Bronchial epithelial cell (primary cell): ENCODE results near the gene SMTNL1. TPM values are rescaled to one million over a fixed set of nuclear protein-coding genes. Genes with fewer than 3 reads are reported as not detected.

Experiments
- DNase-seq: peaks from one replicate; pipeline ENCODE4 v3.0.0-alpha.2; 2010; ENCODE audit warnings: low read depth
- FAIRE-seq: peaks from 2 replicates; lab custom pipeline; 2011; peaks lifted over from hg19 to GRCh38; lab: Jason Lieb, UNC
- H3K27me3 ChIP-seq: 2 replicates; pipeline ENCODE4 v1.5.1; 2011; ENCODE audit warnings: low read length; ENCODE audit not compliant: control insufficient read depth, insufficient read depth
- H3K36me3 ChIP-seq: 2 replicates; pipeline ENCODE4 v1.5.1; 2011; ENCODE audit warnings: low read length; ENCODE audit not compliant: control insufficient read depth, insufficient read depth
- H3K4me3 ChIP-seq: 2 replicates; pipeline ENCODE4 v1.5.1; 2011; ENCODE audit warnings: mild to moderate bottlenecking, low read depth, low read length, control low read depth
- CTCF ChIP-seq: IDR thresholded peaks from 2 replicates; pipeline ENCODE4 v1.5.1; 2011; ENCODE audit warnings: mild to moderate bottlenecking, moderate library complexity, low read length, control low read depth, inconsistent platforms; ENCODE audit not compliant: insufficient read depth, severe bottlenecking
- total RNA-seq: library from RNA; depleted of rRNA; stranded (reverse); fragments of >200 nt; gene quantifications from 2 replicates; pipeline ENCODE4 v1.2.1, GENCODE V29; 2014

SMTNL1 gene
- total RNA-seq, 1 donor from 2014 or later, result not detected

GRCh38 chr11:57596266-57596885, 59.0 kb downstream of the SMTNL1 start:
- DNase-seq, result no peak

GRCh38 chr11:57597461-57597915, 60.1 kb downstream of the SMTNL1 start, which contains the start of gene SERPING1:
Gene SERPING1 (plus strand): TSS chr11:57597685. CDS start chr11:57598271, 586 bp downstream.
- FAIRE-seq, result no peak

More at GRCh38 chr11:57596266-57596885, 59.0 kb downstream of the SMTNL1 start:
- no peak overlapping the region for H3K4me3 ChIP-seq
- H3K27me3 ChIP-seq, result peaks cover 2% of the 10 kb centered on the region
- TF ChIP-seq CTCF, result no peak
- no peaks in the 10 kb centered on the region for H3K36me3 ChIP-seq
- FAIRE-seq, result no peak

GRCh38 chr11:57597916-57598830, 60.8 kb downstream of the SMTNL1 start:
- Histone ChIP-seq H3K36me3 (no peaks in the 10 kb centered on the region), H3K27me3 (peaks cover 2% of the 10 kb centered on the region), H3K4me3 (peak overlapping the region; percentile 33)
- DNase-seq (peak; percentile 13), FAIRE-seq (no peak)
- no peak for TF ChIP-seq CTCF

More at GRCh38 chr11:57597461-57597915, 60.1 kb downstream of the SMTNL1 start, which contains the start of gene SERPING1:
- Histone ChIP-seq H3K4me3 (peak within 1 kb of the TSS; percentile 33), H3K36me3 (no peaks in the 10 kb centered on the region), H3K27me3 (peaks cover 2% of the 10 kb centered on the region)
- DNase-seq, result no peak
- TF ChIP-seq CTCF, result no peak

- peak; percentile 39 for DNase-seq
- Histone ChIP-seq H3K36me3 (no peaks in the 10 kb centered on the region), H3K4me3 (no peak overlapping the region), H3K27me3 (peaks cover 2% of the 10 kb centered on the region)
- TF ChIP-seq CTCF, result no peak
- FAIRE-seq, result no peak
Observed at GRCh38 chr11:57598831-57599155, 61.4 kb downstream of the SMTNL1 start.

GRCh38 chr11:57599381-57599780, 62.0 kb downstream of the SMTNL1 start:
- Histone ChIP-seq H3K4me3 (no peak overlapping the region), H3K36me3 (no peaks in the 10 kb centered on the region), H3K27me3 (peaks cover 2% of the 10 kb centered on the region)
- TF ChIP-seq CTCF, result no peak
- DNase-seq (peak; percentile 42), FAIRE-seq (peak; percentile 13)

Other genes with a start within 250 kb of the SMTNL1 start
- 67.9 and 160 TPM in 2 replicates for gene TNKS1BP1, start 212.6 kb upstream of the SMTNL1 start, total RNA-seq
- 96.6 and 100 TPM in 2 replicates for gene SSRP1, start 201.7 kb upstream of the SMTNL1 start, total RNA-seq
- not detected in 2 replicates for gene P2RX3, start 199.2 kb upstream of the SMTNL1 start, total RNA-seq
- gene PRG3, start 156.4 kb upstream of the SMTNL1 start, total RNA-seq, result not detected in 2 replicates
- gene PRG2, start 146.9 kb upstream of the SMTNL1 start, total RNA-seq, result under 0.01 TPM in 1 of 2 replicates, not detected in the other
- 1.8 and 3.2 TPM in 2 replicates for gene SLC43A3, start 110.5 kb upstream of the SMTNL1 start, total RNA-seq
- not detected in 2 replicates for gene RTN4RL2, start 77.1 kb upstream of the SMTNL1 start, total RNA-seq
- 1.0 and 1.3 TPM in 2 replicates for gene SLC43A1, start 21.9 kb upstream of the SMTNL1 start, total RNA-seq
- gene TIMM10, start 6.8 kb upstream of the SMTNL1 start, total RNA-seq, result 71.2 and 86.9 TPM in 2 replicates
- gene UBE2L6, start 30.1 kb downstream of the SMTNL1 start, total RNA-seq, result 7.4 and 13.6 TPM in 2 replicates
- 1.3 and 2.0 TPM in 2 replicates for gene SERPING1, start 60.1 kb downstream of the SMTNL1 start, total RNA-seq
- 0.26 TPM in 1 of 2 replicates, not detected in the other for gene YPEL4, start 112.3 kb downstream of the SMTNL1 start, total RNA-seq
- gene CLP1, start 120.2 kb downstream of the SMTNL1 start, total RNA-seq, result 15.7 and 28.2 TPM in 2 replicates
- gene ZDHHC5, start 130.5 kb downstream of the SMTNL1 start, total RNA-seq, result 30.3 and 43.5 TPM in 2 replicates
- 13.2 and 17.2 TPM in 2 replicates for gene MED19, start 174.6 kb downstream of the SMTNL1 start, total RNA-seq
- gene TMX2, start 175.0 kb downstream of the SMTNL1 start, total RNA-seq, result 70.5 and 71.3 TPM in 2 replicates
- gene SELENOH, start 203.9 kb downstream of the SMTNL1 start, total RNA-seq, result 89.4 and 139 TPM in 2 replicates
- not detected in 2 replicates for gene BTBD18, start 214.2 kb downstream of the SMTNL1 start, total RNA-seq
- 131 and 227 TPM in 2 replicates for gene CTNND1, start 224.2 kb downstream of the SMTNL1 start, total RNA-seq